ENCODE measurements around the gene UAP1.
"Not testable (repeated sequence)": the region's sequence is repeated elsewhere in the genome, so short reads cannot be mapped to it uniquely, and the experiment has no call there.

The UAP1 gene

DNA sequence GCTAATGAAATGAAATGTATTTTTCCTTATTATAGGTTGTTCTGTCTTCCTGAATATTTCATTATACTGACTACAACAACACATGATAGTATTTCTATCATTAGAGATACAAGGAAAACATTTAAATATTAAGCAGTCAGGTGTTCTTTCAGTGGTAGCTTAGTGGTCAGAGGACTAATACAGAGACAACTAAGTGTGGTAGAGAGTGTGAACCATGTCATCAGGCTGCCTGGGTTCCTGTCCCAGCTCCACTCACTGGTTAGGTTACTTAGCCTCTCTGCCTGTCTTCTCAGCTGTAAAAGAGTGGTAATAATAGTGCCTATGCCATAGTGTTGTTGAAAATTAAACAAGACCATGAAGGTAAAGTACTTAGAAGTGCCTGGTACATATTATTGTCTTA lies 3.9 kb downstream of the UAP1 start:
- DNase-seq (ENCODE audit: low spot score) = no peak

DNA sequence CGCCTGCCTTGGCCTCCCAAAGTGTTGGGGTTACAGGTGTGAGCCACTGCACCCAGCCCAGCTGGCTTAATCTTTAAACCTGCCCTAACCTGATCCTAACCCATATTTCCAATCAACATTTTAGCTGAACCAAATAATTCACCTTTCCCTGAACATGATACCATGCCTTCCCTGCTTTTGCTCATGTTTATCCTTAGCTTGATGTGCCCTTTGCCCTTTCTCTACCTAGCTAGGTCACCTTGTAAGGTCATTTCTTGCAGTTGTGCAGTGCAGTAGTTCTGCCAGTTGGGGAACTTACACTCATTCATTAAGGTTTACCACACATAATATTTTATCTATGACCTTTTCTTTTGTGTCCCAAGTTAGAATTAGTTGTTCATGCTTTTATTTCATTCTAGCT lies 5.3 kb downstream of the UAP1 start:
- no peak for DNase-seq (ENCODE audit: low spot score)

DNA sequence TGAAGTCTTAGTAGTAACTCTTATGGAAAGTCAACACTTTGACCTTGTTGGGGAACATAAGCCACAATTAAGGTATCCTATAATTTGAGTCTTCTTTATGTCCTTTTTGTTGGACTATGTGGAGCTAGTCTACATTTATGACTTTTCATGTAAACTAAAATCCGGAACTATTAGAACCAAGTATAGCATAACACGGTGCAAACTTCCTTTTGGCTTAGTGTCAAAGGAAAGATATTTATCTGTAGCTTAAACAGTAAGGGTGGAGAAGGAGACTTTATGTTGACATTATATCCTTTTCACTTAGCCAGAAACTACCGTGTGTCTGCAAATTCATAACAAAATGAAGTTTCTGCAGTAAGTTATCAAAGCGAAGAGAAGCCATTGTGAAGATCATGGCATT lies 7.3 kb downstream of the UAP1 start:
- no peak for DNase-seq (ENCODE audit: low spot score)

DNA sequence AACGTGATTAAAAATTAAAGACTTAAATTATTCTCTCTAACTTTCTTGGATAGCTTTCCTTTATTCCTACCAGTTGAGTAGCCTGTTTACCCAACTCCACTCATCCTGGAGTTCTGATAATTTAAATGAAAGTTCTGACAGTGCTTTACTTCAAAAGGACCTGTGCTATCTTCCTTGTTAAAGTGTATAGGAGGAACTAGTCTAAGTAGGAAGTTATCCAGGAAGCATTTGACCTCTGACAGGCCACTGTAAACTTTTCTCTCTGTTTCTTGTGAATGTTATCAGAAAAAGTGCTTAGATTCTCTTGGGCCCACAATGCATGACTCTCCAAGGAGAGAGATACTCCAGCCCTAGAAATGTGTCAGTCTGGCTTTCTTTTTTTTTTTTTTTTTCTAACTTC lies 9.2 kb downstream of the UAP1 start:
- no peak for DNase-seq (ENCODE audit: low spot score)

DNA sequence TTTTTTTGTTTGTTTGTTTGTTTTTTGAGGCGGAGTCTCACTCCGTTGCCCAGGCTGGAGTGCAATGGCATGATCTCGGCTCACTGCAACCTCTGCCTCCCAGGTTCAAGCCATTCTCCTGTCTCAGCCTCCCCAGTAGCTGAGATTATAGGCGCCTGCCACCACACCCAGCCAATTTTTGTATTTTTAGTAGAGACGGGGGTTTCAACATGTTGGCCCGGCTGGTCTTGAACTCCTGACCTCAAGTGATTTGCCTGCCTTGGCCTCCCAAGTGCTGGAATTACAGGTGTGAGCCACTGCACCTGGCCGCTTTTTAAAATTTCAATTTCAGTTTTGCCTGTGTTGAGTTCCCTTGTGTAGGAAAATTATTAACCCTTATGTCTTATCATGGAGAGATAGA lies 9.6 kb downstream of the UAP1 start:
- DNase-seq (ENCODE audit: low spot score) = not testable (repeated sequence)

DNA sequence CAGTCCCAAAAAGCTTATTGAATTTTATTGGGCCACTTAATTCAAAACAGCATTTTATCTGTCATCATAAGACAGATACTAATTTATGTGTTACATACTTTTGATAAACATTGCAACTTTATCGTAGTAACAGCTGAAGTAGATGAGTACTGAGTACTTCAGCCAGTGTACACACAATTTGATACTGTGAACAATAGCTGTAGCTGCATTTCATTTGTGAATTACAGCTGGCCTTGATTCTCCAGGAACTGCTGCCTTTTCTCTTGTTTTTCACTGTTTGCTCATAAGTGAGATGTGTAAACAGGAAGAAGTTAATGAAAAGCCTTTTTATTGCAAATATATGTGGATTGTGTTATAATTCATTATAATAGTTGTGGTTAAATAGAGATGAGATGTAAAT lies 10.2 kb downstream of the UAP1 start:
- DNase-seq (ENCODE audit: low spot score) = no peak

DNA sequence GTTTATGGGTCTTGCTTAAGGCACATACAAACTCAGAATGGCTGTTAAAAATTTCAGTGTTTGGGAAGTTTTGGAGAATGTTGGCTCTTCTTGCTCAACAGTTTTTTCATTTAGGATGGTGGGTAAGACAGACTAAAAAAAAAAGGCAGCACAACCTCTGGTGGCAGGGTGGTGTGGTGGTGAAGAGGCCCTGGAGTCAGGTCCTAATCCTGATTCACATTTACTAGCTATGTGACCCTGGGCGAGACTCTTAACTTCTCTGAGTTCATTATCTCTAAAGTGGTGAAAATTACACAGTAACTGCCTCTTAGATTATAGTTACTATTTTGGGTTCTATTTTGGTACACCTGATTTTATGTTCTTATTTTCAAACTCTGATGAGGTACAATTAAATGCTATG lies 11.6 kb downstream of the UAP1 start:
- DNase-seq (ENCODE audit: low spot score) = no peak

DNA sequence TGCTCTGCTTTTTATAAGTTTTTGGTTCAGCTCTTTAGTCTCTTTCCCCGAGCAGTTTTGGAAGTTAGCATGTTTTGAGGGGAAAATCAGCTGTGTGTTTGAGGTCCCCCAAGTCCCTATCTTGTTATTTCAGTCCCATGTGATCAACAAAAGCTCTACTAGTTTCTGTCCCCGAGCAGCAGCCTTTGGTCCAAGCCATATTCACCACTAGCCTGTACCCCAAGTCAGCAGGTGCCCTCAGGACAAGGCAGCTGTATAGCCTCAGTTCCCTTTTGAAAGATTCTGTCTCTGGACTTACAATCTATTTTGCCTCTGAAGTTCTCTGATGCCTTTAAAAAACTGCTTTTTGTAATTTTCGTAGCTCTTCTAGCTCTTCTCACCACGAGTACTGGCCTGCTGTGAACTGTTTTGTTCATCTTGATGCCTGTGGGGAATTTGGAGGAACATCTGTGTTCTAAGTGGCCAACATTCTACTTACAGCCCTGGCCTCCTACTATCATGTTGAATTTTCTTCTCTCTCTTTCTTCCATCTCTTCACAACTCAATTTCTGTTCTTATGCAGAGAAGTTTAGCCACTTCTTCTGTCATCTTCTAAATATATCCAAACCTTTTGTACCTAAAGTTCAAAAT lies 16.7 kb downstream of the UAP1 start:
- DNase-seq (ENCODE audit: low spot score) = no peak

DNA sequence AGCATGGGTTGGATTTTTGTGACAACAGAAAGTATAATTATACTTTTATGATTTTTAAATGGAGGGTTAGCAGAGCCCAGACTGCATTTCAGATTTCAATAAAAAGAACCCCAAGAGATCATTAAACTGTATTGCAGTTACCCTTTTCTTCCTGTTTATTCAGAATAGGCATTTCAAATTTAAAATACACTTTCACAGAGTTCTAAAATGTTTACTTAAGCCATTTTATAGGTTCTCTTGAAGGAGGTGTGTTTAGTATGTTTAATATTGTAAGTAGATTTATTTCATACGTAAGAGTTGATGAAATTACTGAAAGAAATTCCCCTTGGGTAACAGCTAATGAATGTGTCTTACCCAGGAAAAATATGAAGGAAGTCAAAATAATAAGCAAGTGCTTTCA lies 17.4 kb downstream of the UAP1 start:
- DNase-seq (ENCODE audit: low spot score) = no peak

DNA sequence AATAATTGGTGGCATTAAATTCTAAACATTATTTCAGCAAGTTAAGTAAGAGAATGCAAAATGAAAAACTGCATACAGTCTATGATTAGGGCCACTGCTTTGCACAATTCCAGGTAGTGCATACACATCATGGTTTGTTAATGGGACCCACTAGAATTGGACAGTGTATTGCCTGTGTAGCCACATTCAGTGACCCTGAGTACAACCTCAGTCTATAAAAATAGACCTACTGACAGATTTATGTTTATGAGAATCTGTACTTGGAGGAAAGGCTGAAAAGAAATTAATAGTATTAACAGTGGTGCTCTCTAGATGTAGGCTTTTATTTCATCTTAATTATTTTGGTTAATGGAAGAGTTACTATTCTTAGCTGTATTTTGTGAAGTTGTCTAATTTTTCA lies 18.8 kb downstream of the UAP1 start:
- no peak for DNase-seq (ENCODE audit: low spot score)

DNA sequence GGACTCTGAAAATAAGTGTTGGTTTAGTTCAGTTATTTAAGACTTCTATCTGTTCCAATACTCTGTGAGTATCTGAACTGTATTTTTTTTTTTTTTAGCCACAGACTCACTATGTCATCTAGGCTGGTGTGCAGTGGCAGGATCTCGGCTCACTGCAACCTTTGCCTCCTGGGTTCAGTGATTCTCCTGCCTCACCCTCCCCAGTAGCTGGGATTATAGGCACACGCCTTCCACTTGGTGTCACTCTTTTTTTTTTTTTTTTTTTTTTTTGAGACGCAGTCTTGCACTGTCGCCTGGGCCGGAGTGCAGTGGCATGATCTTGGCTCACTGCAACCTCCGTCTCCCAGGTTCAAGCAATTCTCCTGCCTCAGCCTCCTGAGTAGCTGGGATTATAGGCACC lies 21.4 kb downstream of the UAP1 start:
- not testable (repeated sequence) for DNase-seq (ENCODE audit: low spot score)

DNA sequence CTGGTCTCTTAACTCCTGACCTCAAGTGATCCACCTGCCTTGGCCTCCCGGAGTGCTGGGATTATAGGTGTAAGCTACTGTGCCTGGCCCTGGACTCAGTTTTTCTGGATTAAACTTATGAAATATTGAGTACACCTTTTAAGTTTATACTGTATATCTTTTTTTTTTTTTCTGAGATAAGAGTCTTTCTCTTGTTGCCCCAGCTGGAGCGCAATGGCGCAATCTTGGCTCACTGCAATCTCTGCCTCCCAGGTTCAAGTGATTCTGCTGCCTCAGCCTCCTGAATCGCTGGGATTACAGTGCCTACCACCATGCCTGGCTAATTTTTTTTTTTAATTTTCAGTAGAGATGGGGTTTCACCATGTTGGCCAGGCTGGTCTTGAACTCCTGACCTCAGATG lies 23.6 kb downstream of the UAP1 start:
- not testable (repeated sequence) for DNase-seq (ENCODE audit: low spot score)

DNA sequence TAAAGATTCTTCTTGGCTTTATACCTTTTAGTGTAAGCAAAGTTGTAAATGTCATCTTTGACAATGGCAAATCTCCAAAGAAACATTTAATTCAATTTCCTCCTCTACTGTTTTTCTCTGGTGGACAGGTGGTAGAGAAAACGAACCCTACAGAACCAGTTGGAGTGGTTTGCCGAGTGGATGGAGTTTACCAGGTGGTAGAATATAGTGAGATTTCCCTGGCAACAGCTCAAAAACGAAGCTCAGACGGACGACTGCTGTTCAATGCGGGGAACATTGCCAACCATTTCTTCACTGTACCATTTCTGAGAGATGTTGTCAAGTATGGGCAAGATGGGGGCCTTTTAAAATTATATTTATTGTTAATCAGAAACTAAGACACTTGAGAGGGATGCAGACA lies 25.8 kb downstream of the UAP1 start:
- no peak for DNase-seq (ENCODE audit: low spot score)

DNA sequence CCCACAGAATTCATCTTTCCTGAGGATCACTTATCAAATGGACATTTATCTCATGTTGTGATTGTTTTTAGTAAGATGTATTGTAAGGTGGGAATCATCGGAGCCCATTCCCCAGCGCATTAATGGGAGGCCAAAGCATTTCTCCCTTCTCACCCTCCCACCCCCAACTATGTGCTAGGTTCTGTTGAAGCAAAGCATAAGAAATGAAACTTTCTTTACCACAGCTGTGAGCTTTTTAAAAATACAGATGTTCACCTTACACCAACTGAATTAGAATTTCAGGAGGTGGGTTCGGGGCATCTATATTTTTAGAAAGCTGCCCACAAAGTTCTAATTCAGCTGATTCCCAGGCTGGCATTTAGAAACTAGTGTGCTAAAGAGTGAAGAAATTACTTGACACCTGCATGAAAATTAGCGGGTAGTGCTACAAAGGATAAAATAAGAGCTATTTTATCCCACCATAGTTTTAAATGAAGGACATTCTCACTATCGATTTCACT lies 26.3 kb downstream of the UAP1 start:
- no peak for DNase-seq (ENCODE audit: low spot score)

DNA sequence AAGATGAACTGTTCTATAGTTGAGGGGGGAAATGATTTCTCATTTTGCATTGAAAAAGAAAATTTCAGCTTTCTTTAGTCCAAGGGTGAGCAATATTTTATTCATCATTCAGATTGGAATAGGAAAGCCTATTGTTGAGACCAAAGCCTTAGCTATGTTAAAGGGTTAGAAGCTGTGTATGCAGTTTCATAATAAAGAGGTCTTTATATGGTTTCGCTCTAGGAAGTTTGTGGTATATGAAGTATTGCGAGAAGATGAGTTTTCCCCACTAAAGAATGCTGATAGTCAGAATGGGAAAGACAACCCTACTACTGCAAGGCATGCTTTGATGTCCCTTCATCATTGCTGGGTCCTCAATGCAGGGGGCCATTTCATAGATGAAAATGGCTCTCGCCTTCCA lies 28.6 kb downstream of the UAP1 start:
- no peak for DNase-seq (ENCODE audit: low spot score)

DNA sequence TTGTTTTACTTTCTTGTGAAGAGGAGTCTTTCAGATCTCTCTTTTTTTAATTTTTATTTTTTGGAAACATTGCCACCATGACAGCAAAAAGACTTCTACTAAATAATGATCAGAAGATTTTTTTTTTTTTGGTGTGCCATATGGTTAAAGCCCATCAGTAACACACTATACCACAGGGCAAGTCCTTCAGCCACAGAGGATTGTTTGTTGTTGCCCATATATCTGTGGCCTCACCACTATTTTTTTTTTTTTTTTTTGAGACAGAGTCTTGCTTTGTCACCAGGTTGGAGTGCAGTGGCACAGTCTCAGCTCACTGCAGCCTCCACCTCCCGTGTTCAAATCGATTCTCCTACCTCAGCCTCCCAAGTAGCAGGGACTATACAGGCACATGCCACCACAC lies 29.2 kb downstream of the UAP1 start:
- DNase-seq (ENCODE audit: low spot score) = no peak

DNA sequence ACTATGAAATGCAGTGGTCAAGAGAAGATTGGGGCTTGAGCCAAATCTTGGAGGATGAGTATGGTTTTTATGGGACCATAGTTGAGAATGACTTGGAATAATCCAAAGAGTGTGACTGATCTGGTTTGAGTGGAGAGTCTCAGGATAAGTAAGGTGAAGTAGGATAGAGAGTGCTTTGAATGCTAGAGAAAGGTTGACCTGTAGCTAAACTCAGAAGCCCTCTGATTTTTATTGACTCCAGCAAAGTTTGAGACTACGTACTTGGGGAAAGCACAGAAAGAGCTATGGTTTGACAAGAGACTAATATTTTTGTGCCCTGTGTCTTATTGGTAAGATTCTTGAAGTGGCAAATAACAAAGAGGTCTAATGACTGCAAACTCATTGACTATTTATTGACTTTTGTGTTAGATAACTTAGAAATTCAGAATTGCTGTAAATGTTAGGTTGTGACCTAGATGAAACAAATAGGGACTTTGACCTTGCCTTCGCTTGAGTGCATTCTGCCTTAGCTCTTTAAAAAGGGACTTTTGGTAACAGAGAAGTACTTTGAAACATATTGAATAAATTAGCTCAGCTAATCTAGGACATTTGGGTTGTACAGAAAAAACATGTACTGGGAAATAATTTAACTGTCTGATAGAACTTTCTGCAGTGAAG lies 35.1 kb downstream of the UAP1 start:
- no peak for DNase-seq (ENCODE audit: low spot score)

DNA sequence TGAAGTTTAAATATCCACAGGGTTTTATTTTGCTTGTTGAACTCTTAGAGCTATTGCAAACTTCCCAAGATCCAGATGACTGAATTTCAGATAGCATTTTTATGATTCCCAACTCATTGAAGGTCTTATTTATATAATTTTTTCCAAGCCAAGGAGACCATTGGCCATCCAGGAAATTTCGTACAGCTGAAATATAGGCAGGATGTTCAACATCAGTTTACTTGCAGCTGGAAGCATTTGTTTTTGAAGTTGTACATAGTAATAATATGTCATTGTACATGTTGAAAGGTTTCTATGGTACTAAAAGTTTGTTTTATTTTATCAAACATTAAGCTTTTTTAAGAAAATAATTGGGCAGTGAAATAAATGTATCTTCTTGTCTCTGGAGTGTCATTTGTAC lies 37.9 kb downstream of the UAP1 start:
- DNase-seq (ENCODE audit: low spot score) = no peak

DNA sequence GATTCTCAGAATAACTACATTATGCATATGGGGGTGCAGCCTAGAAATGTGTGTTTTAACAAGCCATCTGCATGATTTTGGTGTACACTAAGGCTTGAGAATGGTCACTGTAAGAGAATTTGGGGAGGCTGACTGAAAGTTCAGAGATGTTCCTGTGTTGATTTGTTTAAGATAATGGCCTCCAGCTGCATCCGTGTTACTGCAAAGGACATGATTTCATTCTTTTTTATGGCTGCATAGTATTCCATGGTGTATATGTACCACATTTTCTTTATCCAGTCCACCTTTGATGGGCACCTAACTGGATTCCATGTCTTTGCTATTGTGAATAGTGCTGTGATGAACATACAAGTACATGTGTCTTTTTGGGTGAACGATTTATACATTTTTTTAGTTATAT lies 41.6 kb downstream of the UAP1 start:
- not testable (repeated sequence) for DNase-seq (ENCODE audit: low spot score)

DNA sequence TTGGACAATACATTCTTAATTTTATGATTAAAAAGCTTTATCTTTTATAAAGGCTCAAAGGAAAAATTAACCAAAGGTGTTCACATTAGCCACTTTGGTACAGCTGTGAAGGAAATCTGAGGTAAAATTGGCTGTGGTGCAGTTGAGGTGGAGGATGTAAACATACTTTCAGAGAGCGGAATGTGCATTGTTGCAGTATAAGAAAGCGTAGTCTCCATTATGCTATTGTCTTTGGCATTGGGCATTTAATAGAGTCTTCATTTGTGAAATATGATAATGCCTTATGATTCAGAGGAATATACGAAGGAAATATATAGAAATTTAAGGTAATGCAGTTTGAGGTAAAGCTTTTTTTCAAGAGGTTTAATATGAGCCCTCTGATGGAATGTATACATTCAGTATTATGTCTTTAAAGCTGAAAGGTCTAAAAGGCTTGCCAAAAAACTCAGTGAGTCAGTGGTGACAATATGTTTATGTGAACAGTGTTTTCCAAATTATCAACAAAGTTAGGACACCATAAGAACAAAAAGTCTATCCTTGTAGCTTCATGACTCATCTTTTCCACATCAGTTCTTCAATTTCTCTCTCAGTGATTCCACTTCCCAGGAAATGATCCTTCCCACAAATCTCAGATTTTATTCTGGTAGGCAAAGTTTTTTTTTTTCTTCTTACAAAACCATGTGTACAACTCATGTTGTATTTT lies 43.9 kb downstream of the UAP1 start:
- peak; percentile 59 for DNase-seq (ENCODE audit: low spot score)

DNA sequence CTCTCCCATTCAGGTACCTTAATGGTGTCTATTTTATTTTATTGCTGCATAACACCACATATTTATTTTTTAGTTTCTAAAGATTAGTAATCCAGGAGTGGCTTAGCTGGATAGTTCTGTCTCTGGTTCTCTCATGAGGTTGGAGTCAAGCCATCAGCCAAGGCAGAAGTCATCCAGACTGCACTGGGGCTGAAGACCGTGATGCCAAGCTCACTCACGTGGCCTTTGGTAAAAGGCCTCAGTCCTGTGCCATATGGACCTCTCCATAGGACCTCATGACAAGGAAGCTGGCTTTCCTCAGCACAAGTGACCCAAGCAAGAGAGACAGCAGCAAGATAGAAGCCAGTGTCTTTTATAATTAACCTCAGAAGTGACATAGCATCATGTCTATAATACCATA lies 47.8 kb downstream of the UAP1 start:
- no peak for DNase-seq (ENCODE audit: low spot score)

DNA sequence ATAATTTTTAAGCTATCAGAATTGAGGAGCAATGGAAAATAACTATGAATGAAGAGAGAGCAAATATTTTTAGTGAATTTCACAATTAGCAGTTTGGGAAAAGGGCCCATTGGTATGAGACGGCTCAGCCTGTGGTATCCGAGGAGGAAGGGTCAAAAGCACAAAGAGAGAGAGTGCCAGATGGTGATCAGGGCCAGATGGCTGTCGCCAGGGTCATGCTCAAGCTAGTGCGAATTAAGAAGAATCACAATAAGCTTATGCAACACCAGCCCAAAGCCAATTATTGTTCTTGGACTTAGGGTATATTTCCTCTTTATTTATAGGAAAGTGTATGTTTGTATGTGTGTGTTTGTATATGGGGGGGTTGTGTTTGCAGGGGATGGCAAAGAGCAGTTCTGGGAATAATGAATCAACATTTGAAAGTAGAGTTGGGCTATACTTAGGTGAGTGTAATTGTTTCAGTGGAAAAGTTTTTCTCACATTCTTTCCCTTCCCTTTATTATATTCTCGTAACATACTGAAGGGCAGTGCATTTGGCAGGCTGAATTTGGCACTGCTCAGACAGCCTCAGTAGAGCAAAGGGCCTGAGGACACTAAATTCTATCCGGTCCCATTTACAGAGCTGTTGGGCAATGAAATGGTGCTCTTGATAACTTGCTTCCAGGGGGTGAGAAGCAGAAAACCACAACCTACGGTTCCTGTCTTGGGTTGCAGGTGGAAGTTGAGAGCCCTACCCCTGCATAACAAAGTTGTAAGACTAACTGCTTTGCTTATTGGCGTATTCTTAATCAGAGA lies 51.3 kb downstream of the UAP1 start:
- no peak for DNase-seq (ENCODE audit: low spot score)

DNA sequence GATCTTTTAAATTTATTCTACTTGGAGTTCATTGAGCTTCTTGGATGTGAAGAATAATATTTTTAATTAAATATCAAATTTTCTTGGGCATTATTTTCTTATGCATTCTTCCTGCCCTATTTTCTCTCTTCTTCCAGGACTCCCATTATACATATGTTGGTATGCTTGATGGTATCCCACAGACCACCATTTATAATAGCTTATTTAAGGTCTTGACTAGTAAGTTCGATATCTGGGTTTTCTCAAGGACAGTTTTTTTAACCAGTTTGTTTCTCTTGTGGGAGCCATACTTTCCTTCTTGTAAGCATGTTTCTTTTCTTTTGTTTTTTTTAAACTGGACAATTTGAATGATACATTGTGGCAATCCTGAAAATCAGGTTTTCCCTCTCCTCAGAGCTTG lies 55.3 kb downstream of the UAP1 start:
- DNase-seq (ENCODE audit: low spot score) = no peak

Data from AG08396 (cell line).